ENCODE data around the gene CACNA1C.

The CACNA1C gene

GRCh38 chr12:2139651-2140050 is 86.9 kb downstream of the CACNA1C start:
- DNase-seq (ENCODE audit: low spot score): no peak
- in situ Hi-C loops (cut with MboI; ENCODE audit: low sequenced_read_pairs, unreplicated experiment): no loop called here
- TF ChIP-seq CTCF (IDR thresholded peaks at IDR 0.05; ENCODE audit: borderline replicate concordance, control extremely low read depth, extremely low read depth, insufficient read depth, missing control alignments): no peak

- no peak for TF ChIP-seq CTCF (IDR thresholded peaks at IDR 0.05; ENCODE audit: borderline replicate concordance, control extremely low read depth, extremely low read depth, insufficient read depth, missing control alignments)
- no peak for DNase-seq (ENCODE audit: low spot score)
- in situ Hi-C loops (cut with MboI; ENCODE audit: low sequenced_read_pairs, unreplicated experiment): no loop called here
Measured at GRCh38 chr12:2140858-2141519, 88.2 kb downstream of the CACNA1C start.

DNA sequence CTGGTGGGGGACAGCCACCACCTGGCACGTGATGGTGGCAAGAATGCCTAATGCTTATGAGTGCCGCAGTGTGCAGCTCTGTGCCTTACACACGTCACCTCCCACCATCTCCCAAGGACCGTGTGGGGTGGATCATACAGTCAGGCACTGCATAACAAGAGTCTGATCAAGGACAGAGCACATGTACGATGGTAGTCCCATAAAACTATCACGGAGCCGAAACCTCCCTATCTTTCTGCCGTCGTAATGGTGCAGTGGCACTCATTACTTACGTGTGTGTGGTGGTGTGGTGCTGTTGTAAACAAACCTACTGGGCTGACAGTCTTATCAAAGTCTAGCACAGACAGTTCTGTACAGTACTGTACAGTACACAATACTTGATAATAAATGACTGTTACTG is 89.3 kb downstream of the CACNA1C start:
- no peak for DNase-seq (ENCODE audit: low spot score)
- no peak for TF ChIP-seq CTCF (IDR thresholded peaks at IDR 0.05; ENCODE audit: borderline replicate concordance, control extremely low read depth, extremely low read depth, insufficient read depth, missing control alignments)
- in situ Hi-C loops (cut with MboI; ENCODE audit: low sequenced_read_pairs, unreplicated experiment): no loop called here

- in situ Hi-C loops (cut with MboI; ENCODE audit: low sequenced_read_pairs, unreplicated experiment): no loop called here
- DNase-seq (ENCODE audit: low spot score): no peak
- TF ChIP-seq CTCF (IDR thresholded peaks at IDR 0.05; ENCODE audit: borderline replicate concordance, control extremely low read depth, extremely low read depth, insufficient read depth, missing control alignments): no peak
Measured at GRCh38 chr12:2144951-2145350, 92.2 kb downstream of the CACNA1C start.

GRCh38 chr12:2145433-2145998 is 92.7 kb downstream of the CACNA1C start:
- DNase-seq (ENCODE audit: low spot score): no peak
- in situ Hi-C loops (cut with MboI; ENCODE audit: low sequenced_read_pairs, unreplicated experiment): no loop called here
- TF ChIP-seq CTCF (IDR thresholded peaks at IDR 0.05; ENCODE audit: borderline replicate concordance, control extremely low read depth, extremely low read depth, insufficient read depth, missing control alignments): no peak

DNA sequence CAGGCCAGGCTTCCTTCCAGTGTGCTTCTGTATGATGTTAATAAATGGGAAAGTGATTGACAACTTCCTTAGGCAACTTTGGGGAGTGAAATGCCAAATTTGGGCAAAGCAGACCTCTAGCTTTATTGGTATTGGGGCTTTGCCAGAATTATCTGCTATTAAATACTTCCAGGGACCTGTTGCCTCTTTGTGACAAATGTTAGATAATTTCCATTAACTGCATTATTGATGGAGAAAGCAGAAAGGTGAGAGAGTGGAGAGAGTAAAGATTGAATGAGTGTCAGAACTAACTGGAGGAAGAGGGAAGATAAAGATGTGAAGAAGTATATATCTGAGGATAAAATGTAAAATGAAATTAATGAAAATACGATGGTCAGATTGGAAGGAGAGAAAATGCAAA is 94.5 kb downstream of the CACNA1C start:
- no peak for DNase-seq (ENCODE audit: low spot score)
- TF ChIP-seq CTCF (IDR thresholded peaks at IDR 0.05; ENCODE audit: borderline replicate concordance, control extremely low read depth, extremely low read depth, insufficient read depth, missing control alignments): no peak
- in situ Hi-C loops (cut with MboI; ENCODE audit: low sequenced_read_pairs, unreplicated experiment): no loop called here
